GM12878 (cell line): ENCODE results near the gene ITCH. TPM values are rescaled to one million over a fixed set of nuclear protein-coding genes. Genes with fewer than 3 reads are reported as not detected.

Experiments used
- ATF2 ChIP-seq: IDR thresholded peaks from 2 replicates; pipeline ENCODE4 v1.6.1; 2012; ENCODE audit warnings: low read length, inconsistent platforms
- ATF7 ChIP-seq: fragments of 450-650 bp; IDR thresholded peaks from 2 replicates; pipeline ENCODE4 v1.6.1; 2016; ENCODE audit warnings: low read depth, mild to moderate bottlenecking
- BCL3 ChIP-seq: IDR thresholded peaks from 2 replicates; pipeline ENCODE4 v1.6.1; 2011; ENCODE audit warnings: borderline replicate concordance, low read depth, mild to moderate bottlenecking, moderate library complexity, low read length; ENCODE audit not compliant: insufficient read depth, poor library complexity, severe bottlenecking
- CBX3 ChIP-seq: fragments of 200-600 bp; sonication (generic); IDR thresholded peaks from 2 replicates; pipeline ENCODE4 v1.6.1; 2016; ENCODE audit warnings: low read depth, borderline replicate concordance
- CBX5 ChIP-seq: sonication (generic); IDR thresholded peaks from 2 replicates; pipeline ENCODE4 v1.6.1; 2016; ENCODE audit warnings: low read depth, moderate library complexity, mild to moderate bottlenecking, inconsistent platforms
- CEBPB ChIP-seq, 2 experiments: fragments of 150-350 bp in 1 of 2; IDR thresholded peaks; 2 replicates each; pipeline ENCODE4 v1.6.1; 2012 to 2014; ENCODE audit warnings: low read depth in 2 of 2, low read length in 2 of 2, borderline replicate concordance in 1 of 2, inconsistent platforms in 1 of 2
- CREB1 ChIP-seq: IDR thresholded peaks from 2 replicates; pipeline ENCODE4 v1.6.1; 2012; ENCODE audit warnings: low read depth, mild to moderate bottlenecking, inconsistent platforms
- CTCF ChIP-seq, 3 experiments: IDR thresholded peaks in 2 of 3; conservative IDR thresholded peaks in 1 of 3; 2 replicates each; pipeline ENCODE4 v1.5.1; 2011; ENCODE audit warnings: low read depth in 3 of 3, low read length in 3 of 3, mild to moderate bottlenecking in 3 of 3, control low read depth in 2 of 3, moderate library complexity in 2 of 3, inconsistent platforms in 1 of 3, mixed read lengths in 1 of 3; ENCODE audit not compliant: control insufficient read depth in 2 of 3, insufficient read depth in 1 of 3; ENCODE audit errors: extremely low read depth in 1 of 3
- EED ChIP-seq: sonication (generic); IDR thresholded peaks from 2 replicates; pipeline ENCODE4 v1.6.1; 2016; ENCODE audit warnings: antibody characterized with exemption, low read depth
- FOS ChIP-seq: IDR thresholded peaks from 3 replicates; pipeline ENCODE4 v1.6.1; 2011; ENCODE audit warnings: borderline replicate concordance; ENCODE audit not compliant: insufficient read length; ENCODE audit errors: extremely low read depth
- IRF3 ChIP-seq: fragments of 450-650 bp; IDR thresholded peaks from 2 replicates; pipeline ENCODE4 v1.6.1; 2014; ENCODE audit warnings: mild to moderate bottlenecking
- JUNB ChIP-seq: IDR thresholded peaks from 2 replicates; pipeline ENCODE4 v1.6.1; 2016; ENCODE audit warnings: antibody characterized with exemption, mild to moderate bottlenecking
- MTA2 ChIP-seq: fragments of 450-650 bp; IDR thresholded peaks from 2 replicates; pipeline ENCODE4 v1.6.1; 2016; ENCODE audit warnings: low read depth, mild to moderate bottlenecking, moderate library complexity
- NFYA ChIP-seq: IDR thresholded peaks from 2 replicates; pipeline ENCODE4 v1.6.1; 2011; ENCODE audit warnings: low read depth, mild to moderate bottlenecking, low read length, improper control_type of control experiment, borderline replicate concordance
- NR2C1 ChIP-seq: fragments of 450-650 bp; IDR thresholded peaks from 2 replicates; pipeline ENCODE4 v1.6.1; 2017; ENCODE audit warnings: antibody characterized with exemption, mild to moderate bottlenecking, moderate library complexity
- POLR2AphosphoS5 ChIP-seq: IDR thresholded peaks from 2 replicates; pipeline ENCODE4 v1.6.1; 2011; ENCODE audit warnings: mild to moderate bottlenecking, low read length, inconsistent platforms
- PRDM15 ChIP-seq: fragments of 450-650 bp; formaldehyde crosslinking; IDR thresholded peaks from 2 replicates; pipeline ENCODE4 v1.4.0; 2020; ENCODE audit warnings: mild to moderate bottlenecking, moderate library complexity
- RB1 ChIP-seq: fragments of 450-650 bp; formaldehyde crosslinking; IDR thresholded peaks from 2 replicates; pipeline ENCODE4 v1.6.1; 2017; ENCODE audit warnings: mild to moderate bottlenecking, borderline replicate concordance
- SMAD5 ChIP-seq: IDR thresholded peaks from 2 replicates; pipeline ENCODE4 v1.6.1; 2016; ENCODE audit warnings: antibody characterized with exemption, low read depth
- TAF1 ChIP-seq: IDR thresholded peaks from 2 replicates; pipeline ENCODE4 v1.6.1; 2011; ENCODE audit warnings: mild to moderate bottlenecking, low read depth, low read length, borderline replicate concordance
- YY1 ChIP-seq: IDR thresholded peaks from 2 replicates; pipeline ENCODE4 v1.6.1; 2011; ENCODE audit warnings: low read depth, mild to moderate bottlenecking, low read length
- polyA plus RNA-seq, 11 experiments: library from polyadenylated mRNA; depleted of rRNA in 4 of 11; unstranded in 6 of 11; stranded (reverse) in 5 of 11; fragments of >200 nt; fragmentation: Nextera tagmentation in 4 of 11; fragmentation: Illumina TruSeq in 1 of 11; extraction: Ambion mirVana in 4 of 11; extraction: Trizol in 1 of 11; gene quantifications; 1 replicate in 1 of 11; 2 replicates in 10 of 11; pipeline versions ENCODE4 v1.2.1 to v1.2.3, GENCODE V29; 2011 to 2016; ENCODE audit warnings: inconsistent platforms in 2 of 11, missing spikeins in 2 of 11, low read depth in 1 of 11
- total RNA-seq, 4 experiments: library from RNA; depleted of rRNA in 3 of 4; stranded (reverse); fragments of >200 nt in 3 of 4; fragmentation: Illumina TruSeq in 1 of 4; extraction: Trizol in 1 of 4; gene quantifications; 2 replicates each; pipeline versions ENCODE4 v1.2.1 to v1.2.3, GENCODE V29; 2013 to 2021

ITCH gene
- total and polyA plus RNA-seq, 10 of the 15 experiments (the other 5 are each of a cell fraction or from before 2014, with no cell fraction given): 7.5 to 46.1 (median 21.5) TPM

- TF ChIP-seq POLR2AphosphoS5 (peak; percentile 76), YY1 (peak; percentile 64; the same call in 1 of the 2 replicates), EED (no peak), CTCF (IDR thresholded peaks at IDR 0.05 in 2 of 3, conservative IDR thresholded peaks at IDR 0.05 in 1 of 3; ENCODE audit: control insufficient read depth in 2 of 3, extremely low read depth in 1 of 3, insufficient read depth in 1 of 3, low read depth in 3 of 3, low read length in 3 of 3) (no peak), CBX5 (no peak), PRDM15 (CRISPR knock-in tag) (no peak), IRF3 (no peak), CEBPB (IDR thresholded peaks at IDR 0.05; ENCODE audit: borderline replicate concordance in 1 of 2, low read depth in 2 of 2, low read length in 2 of 2) (no peak), FOS (no peak), CBX3 (no peak), BCL3 (no peak), RB1 (no peak), ATF7 (no peak; the same call in 1 of the 2 replicates), MTA2 (0 out of 2 replicates have a peak, but pooled peaks have one; percentile 16), ATF2 (no peak), TAF1 (peak; percentile 32; the same call in 1 of the 2 replicates), JUNB (no peak), NFYA (no peak), SMAD5 (no peak), NR2C1 (no peak), CREB1 (no peak; the same call in 1 of the 2 replicates)
Observed at GRCh38 chr20:34515484-34516246, 152.6 kb downstream of the ITCH start (continued).
